ENCODE results near the gene SLF2. TPM values are rescaled to one million over a fixed set of nuclear protein-coding genes. Genes with fewer than 3 reads are reported as not detected.

Gene SLF2
- total RNA-seq, 1 experiment from 2014 or later: 23.1 TPM

GRCh38 chr10:100875484-100876166 is 37.1 kb upstream of the SLF2 start:
- Histone ChIP-seq H2AK5ac (ENCODE audit: insufficient read length, low read length) (no peak overlapping the region), H2BK5ac (ENCODE audit: insufficient read length, low read length) (no peak overlapping the region), H3K56ac (ENCODE audit: insufficient read length, low read depth, low read length) (no peak overlapping the region), H3T11ph (ENCODE audit: low read length) (no peak overlapping the region), H3K4ac (ENCODE audit: low read depth, low read length) (no peak overlapping the region), H3K18ac (ENCODE audit: insufficient read length, low read depth, low read length) (no peak overlapping the region), H3K27ac (ENCODE audit: insufficient read length, low read depth, low read length) (no peak overlapping the region), H3K23ac (ENCODE audit: insufficient read length, low read depth, low read length) (no peak overlapping the region), H2AFZ (ENCODE audit: low read length) (no peak overlapping the region), H3K9ac (ENCODE audit: extremely low read depth, insufficient read length, low read length) (no peak overlapping the region), H3K27me3 (ENCODE audit: insufficient read depth, low read length) (no peaks in the 10 kb centered on the region; the same call in 1 of the 2 replicates), H2BK20ac (ENCODE audit: low read depth, low read length, poor library complexity, severe bottlenecking) (no peak overlapping the region), H4K20me1 (ENCODE audit: control insufficient read depth, insufficient read depth, insufficient read length) (no peaks in the 10 kb centered on the region), H3K79me1 (ENCODE audit: insufficient read depth, low read depth, low read length, poor library complexity, severe bottlenecking) (no peaks in the 10 kb centered on the region), H3K79me2 (ENCODE audit: insufficient read depth, low read length) (no peaks in the 10 kb centered on the region), H2BK120ac (ENCODE audit: low read depth, low read length, poor library complexity, severe bottlenecking) (no peak overlapping the region), H3K9me3 (ENCODE audit: control insufficient read depth, low read depth, low read length) (no peaks in the 10 kb centered on the region), H3K4me1 (ENCODE audit: insufficient read depth, low read length) (no peaks in the 10 kb centered on the region), H3K23me2 (ENCODE audit: insufficient read length, low read depth, low read length, poor library complexity, severe bottlenecking) (no peaks in the 10 kb centered on the region), H3K14ac (ENCODE audit: insufficient read depth, low read length) (no peak overlapping the region), H4K5ac (ENCODE audit: insufficient read length, low read depth, low read length) (no peak overlapping the region), H2BK15ac (ENCODE audit: low read depth, low read length) (no peak overlapping the region), H4K91ac (ENCODE audit: insufficient read length, low read depth, low read length) (no peak overlapping the region), H3K4me2 (ENCODE audit: insufficient read depth, insufficient read length, low read length) (no peak overlapping the region), H2BK12ac (ENCODE audit: insufficient read length, low read depth, low read length) (no peak overlapping the region), H4K8ac (replicated peaks; ENCODE audit: insufficient read length, low read depth, low read length) (no peak overlapping the region)
- Mint-ChIP-seq H3K27ac (no peak overlapping the region), H3K4me1 (peaks cover 5 to 55% of the 10 kb centered on the region in 2 experiments), H3K36me3 (ENCODE audit: insufficient read depth in 1 of 3, low read depth in 3 of 3) (no peaks in the 10 kb centered on the region), H3K4me3 (no peak overlapping the region), H3K9me3 (no peaks in the 10 kb centered on the region; a peak in 1 of 5 replicates), H3K27me3 (ENCODE audit: low read depth) (peaks cover 83% of the 10 kb centered on the region)
- WGBS (ENCODE audit: extremely low coverage, insufficient read length, low lambda C conversion rate): no CpG with 5 or more reads among the region's 5 CpGs
- no peak for DNase-seq
- TF ChIP-seq CTCF (conservative IDR thresholded peaks at IDR 0.05): no peak

Data from H9 (cell line).